Lower leg skin (tissue), 4 donors: ENCODE results near the gene DNASE1L2. TPM values are rescaled to one million over a fixed set of nuclear protein-coding genes. Genes with fewer than 3 reads are reported as not detected.
"Not testable (repeated sequence)": the region's sequence is repeated elsewhere in the genome, so short reads cannot be mapped to it uniquely, and the experiment has no call there.

Experiments used
- DNase-seq, 2 donors: peaks; one replicate each; pipeline ENCODE4 v3.0.0-alpha.2; 2019; ENCODE audit warnings: low spot score in 2 of 2
- H3K4me3 ChIP-seq: fragments of 200-600 bp; sonication (generic); 2 replicates; pipeline ENCODE4 v1.5.1; 2017; ENCODE audit warnings: mild to moderate bottlenecking, low read depth; ENCODE audit not compliant: poor library complexity, severe bottlenecking
- POLR2A ChIP-seq, 2 donors: fragments of 450-650 bp; IDR thresholded peaks; one replicate each; pipeline ENCODE4 v1.6.1; 2016 to 2017; ENCODE audit warnings: antibody characterized with exemption in 2 of 2, mild to moderate bottlenecking in 1 of 2, moderate library complexity in 1 of 2
- WGBS, 2 donors: methylation state at CpG; one replicate each; pipeline ENCODE4 v1.1.5; 2018; 5-methylcytosine and 5-hydroxymethylcytosine counted together
- intact Hi-C: fragments of 100-400 bp; cut with DNase I; formaldehyde crosslinking; loops from one replicate; pipeline ENCODE4 v1.15.0; 2023; ENCODE audit warnings: low total_unique reads
- total RNA-seq, 4 donors: library from RNA; depleted of rRNA; stranded (reverse); fragments of >200 nt; gene quantifications; one replicate each; pipeline ENCODE4 v1.1.0, GENCODE V29; 2016
- TF ChIP-seq, protein P1 (sequence below), 3 donors: fragments of 450-650 bp; IDR thresholded peaks; one replicate each; pipeline ENCODE4 v1.5.1; 2016; ENCODE audit warnings: antibody characterized with exemption in 3 of 3, mild to moderate bottlenecking in 3 of 3, moderate library complexity in 2 of 3

DNASE1L2 gene
- total RNA-seq, 4 donors from 2014 or later, result 39.8 to 93.3 (median 55.0) TPM

GRCh38 chr16:2237493-2238149, 1.4 kb downstream of the DNASE1L2 start:
- intact Hi-C loops, result loop anchor here (10.0 kb wide), 1 partner anchor 267 kb away; no protein-coding TSS in a partner anchor
- DNase-seq, result no peak
- no peak overlapping the region for H3K4me3 ChIP-seq
- WGBS, 2 donors, result 11 to 30% methylated on average over 19 to 33 of the region's 65 CpGs
- no peak for TF ChIP-seq POLR2A (IDR thresholded peaks at IDR 0.05)
- TF ChIP-seq, protein P1, sequence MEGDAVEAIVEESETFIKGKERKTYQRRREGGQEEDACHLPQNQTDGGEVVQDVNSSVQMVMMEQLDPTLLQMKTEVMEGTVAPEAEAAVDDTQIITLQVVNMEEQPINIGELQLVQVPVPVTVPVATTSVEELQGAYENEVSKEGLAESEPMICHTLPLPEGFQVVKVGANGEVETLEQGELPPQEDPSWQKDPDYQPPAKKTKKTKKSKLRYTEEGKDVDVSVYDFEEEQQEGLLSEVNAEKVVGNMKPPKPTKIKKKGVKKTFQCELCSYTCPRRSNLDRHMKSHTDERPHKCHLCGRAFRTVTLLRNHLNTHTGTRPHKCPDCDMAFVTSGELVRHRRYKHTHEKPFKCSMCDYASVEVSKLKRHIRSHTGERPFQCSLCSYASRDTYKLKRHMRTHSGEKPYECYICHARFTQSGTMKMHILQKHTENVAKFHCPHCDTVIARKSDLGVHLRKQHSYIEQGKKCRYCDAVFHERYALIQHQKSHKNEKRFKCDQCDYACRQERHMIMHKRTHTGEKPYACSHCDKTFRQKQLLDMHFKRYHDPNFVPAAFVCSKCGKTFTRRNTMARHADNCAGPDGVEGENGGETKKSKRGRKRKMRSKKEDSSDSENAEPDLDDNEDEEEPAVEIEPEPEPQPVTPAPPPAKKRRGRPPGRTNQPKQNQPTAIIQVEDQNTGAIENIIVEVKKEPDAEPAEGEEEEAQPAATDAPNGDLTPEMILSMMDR (IDR thresholded peaks at IDR 0.05), result no peak

- intact Hi-C loops, result loop anchor here (10.0 kb wide), 1 partner anchor 267 kb away; no protein-coding TSS in a partner anchor
These were observed 2.0 kb downstream of the DNASE1L2 start for GRCh38 chr16:2238150-2238837.

DNA sequence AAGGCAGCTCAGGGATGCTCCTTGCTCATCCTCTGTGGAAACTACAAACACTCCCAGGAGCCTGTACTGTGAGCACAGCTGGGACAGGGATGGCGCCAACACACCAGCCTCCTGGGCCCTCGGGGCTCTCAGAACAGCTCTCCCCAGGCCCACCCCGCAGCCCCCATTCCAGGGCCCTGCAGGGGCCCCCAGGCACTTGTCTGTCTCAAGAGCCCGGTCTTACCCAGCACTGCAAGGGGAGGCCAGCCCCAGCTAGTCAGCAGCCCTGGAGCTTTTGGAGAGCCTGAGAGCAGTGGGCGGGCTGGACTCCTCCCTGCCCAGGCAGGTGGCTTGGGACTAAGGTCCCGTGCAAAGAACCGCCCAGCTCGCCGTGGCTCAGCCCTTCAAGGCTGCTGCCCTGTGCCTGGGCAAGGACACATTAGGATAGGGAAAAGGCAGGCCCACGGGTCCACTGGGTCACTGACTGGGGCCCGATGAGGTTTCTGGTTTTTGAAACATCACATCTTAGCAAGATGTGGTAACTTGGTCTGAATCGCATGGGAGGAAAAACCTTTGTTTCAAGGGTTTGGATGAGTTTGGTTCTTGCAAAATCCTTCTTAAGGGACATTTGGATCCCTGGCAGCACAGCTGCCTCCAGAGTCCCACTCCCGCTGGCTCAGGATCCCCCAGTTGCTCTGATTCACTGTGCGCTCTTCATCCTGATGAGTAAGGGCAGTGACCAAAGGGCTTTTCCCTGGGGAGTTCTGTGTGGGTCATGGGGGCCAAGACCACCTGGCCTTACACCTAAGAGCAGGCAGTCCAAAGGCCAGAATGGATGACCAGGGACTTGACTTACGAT, 2.8 kb downstream of the DNASE1L2 start:
- no peak for DNase-seq
- 61 to 72% methylated on average over 14 to 15 of the region's 15 CpGs for WGBS, 2 donors
- intact Hi-C loops, result loop anchor here (10.0 kb wide), 1 partner anchor 266 kb away; no protein-coding TSS in a partner anchor
- H3K4me3 ChIP-seq, result no peak overlapping the region
- no peak for TF ChIP-seq POLR2A (IDR thresholded peaks at IDR 0.05)
- TF ChIP-seq, protein P1 (IDR thresholded peaks at IDR 0.05), result no peak

More at GRCh38 chr16:2238150-2238837, 2.0 kb downstream of the DNASE1L2 start:
- WGBS, 2 donors, result 46 to 55% methylated on average over 5 to 11 of the region's 18 CpGs
- TF ChIP-seq, protein P1 (IDR thresholded peaks at IDR 0.05), result no peak
- no peak for TF ChIP-seq POLR2A (IDR thresholded peaks at IDR 0.05)
- no peak overlapping the region for H3K4me3 ChIP-seq
- DNase-seq, result no peak

DNA sequence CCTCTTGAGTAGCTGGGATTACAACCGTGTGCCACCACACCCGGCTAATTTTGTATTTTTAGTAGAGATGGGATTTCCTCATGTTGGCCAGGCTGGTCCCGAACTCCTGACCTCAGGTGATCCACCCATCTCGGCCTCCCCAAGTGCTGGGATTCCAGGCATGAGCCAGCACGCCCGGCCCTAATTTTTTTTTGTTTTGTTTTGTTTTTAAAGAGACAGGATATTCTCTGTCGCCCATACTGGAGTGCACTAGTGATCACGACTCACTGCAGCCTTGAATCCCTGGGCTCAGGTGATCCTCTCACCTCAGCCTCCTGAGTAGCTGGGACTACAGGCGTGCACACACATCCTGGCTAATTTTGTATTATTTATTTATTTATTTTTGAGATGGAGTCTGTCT, 4.1 kb downstream of the DNASE1L2 start:
- intact Hi-C loops, result not testable (repeated sequence)

DNA sequence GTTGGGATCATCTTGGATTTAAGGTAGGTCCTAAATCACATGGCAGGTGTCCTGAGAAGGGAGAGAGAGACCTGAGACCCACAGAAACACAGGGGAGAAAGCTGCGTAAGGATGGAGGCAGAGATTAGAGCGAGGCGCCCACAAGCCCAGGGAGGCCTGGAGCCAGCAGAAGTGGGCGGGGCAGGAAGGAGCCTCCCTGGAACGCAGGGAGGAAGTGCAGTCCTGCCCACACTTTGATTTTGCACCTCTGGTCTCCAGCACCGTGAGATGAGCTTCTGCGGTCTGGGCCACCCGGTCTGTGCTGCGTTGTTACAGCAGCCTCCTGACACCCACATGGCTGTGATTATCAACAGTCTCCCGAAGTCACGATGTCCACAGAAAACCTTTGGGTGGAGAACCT, 6.4 kb downstream of the DNASE1L2 start:
- no peak overlapping the region for H3K4me3 ChIP-seq
- intact Hi-C loops, result no loop called here
- TF ChIP-seq, protein P1 (IDR thresholded peaks at IDR 0.05), result no peak
- TF ChIP-seq POLR2A (IDR thresholded peaks at IDR 0.05), result no peak
- 66 to 73% methylated on average over 11 of the region's 11 CpGs for WGBS, 2 donors
- DNase-seq, result no peak

More for the DNA sequence above, 4.1 kb downstream of the DNASE1L2 start:
- DNase-seq, H3K4me3 ChIP-seq: not testable (repeated sequence)
- 65 to 69% methylated on average over 9 of the region's 9 CpGs for WGBS, 2 donors
